ENCODE results near the gene EPOP. TPM values are rescaled to one million over a fixed set of nuclear protein-coding genes. Genes with fewer than 3 reads are reported as not detected.
"Not testable (repeated sequence)": the region's sequence is repeated elsewhere in the genome, so short reads cannot be mapped to it uniquely, and the experiment has no call there.

EPOP gene
- total RNA-seq, 1 experiment from 2014 or later = 8.4 TPM

GRCh38 chr17:38628441-38628840 lies 46.3 kb downstream of the EPOP start:
- no peaks in the 10 kb centered on the region for H3K79me2 ChIP-seq (ENCODE audit: low read depth)
- BruUV-seq (replicated peaks) = no TSS peak
- no peak for TF ChIP-seq EZH2 (IDR thresholded peaks at IDR 0.05; ENCODE audit: low read depth)
- TF ChIP-seq, protein P1, sequence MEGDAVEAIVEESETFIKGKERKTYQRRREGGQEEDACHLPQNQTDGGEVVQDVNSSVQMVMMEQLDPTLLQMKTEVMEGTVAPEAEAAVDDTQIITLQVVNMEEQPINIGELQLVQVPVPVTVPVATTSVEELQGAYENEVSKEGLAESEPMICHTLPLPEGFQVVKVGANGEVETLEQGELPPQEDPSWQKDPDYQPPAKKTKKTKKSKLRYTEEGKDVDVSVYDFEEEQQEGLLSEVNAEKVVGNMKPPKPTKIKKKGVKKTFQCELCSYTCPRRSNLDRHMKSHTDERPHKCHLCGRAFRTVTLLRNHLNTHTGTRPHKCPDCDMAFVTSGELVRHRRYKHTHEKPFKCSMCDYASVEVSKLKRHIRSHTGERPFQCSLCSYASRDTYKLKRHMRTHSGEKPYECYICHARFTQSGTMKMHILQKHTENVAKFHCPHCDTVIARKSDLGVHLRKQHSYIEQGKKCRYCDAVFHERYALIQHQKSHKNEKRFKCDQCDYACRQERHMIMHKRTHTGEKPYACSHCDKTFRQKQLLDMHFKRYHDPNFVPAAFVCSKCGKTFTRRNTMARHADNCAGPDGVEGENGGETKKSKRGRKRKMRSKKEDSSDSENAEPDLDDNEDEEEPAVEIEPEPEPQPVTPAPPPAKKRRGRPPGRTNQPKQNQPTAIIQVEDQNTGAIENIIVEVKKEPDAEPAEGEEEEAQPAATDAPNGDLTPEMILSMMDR (conservative IDR thresholded peaks at IDR 0.05) = no peak
- no peaks in the 10 kb centered on the region for H4K20me1 ChIP-seq (ENCODE audit: insufficient read depth)
- H3K4me2 ChIP-seq = no peak overlapping the region
- peaks cover 7% of the 10 kb centered on the region; the same call in 1 of the 2 replicates for H3F3A ChIP-seq (ENCODE audit: insufficient read depth, low read depth)
- POLR2A ChIA-PET (ENCODE audit: unreplicated experiment) = no interaction called here
- H3K9me3 ChIP-seq (ENCODE audit: insufficient read depth, low read depth) = no peaks in the 10 kb centered on the region
- H3K27ac ChIP-seq = no peak overlapping the region
- no peaks in the 10 kb centered on the region for H3K9me2 ChIP-seq (ENCODE audit: insufficient read depth)
- CTCF ChIA-PET = no interaction called here
- DNase-seq = peak in 1 of 2 experiments; percentile 51
- H2AFZ ChIP-seq = no peak overlapping the region
- no peaks in the 10 kb centered on the region for H3K36me3 ChIP-seq (ENCODE audit: low read depth)
- no peaks in the 10 kb centered on the region for H3K4me1 ChIP-seq (replicated peaks; ENCODE audit: insufficient read depth)
- intact Hi-C loops (cut with micrococcal nuclease; ENCODE audit: unreplicated experiment) = no loop called here
- H3K4me3 ChIP-seq = no peak overlapping the region
- no peaks in the 10 kb centered on the region for H3K27me3 ChIP-seq (ENCODE audit: insufficient read depth, low read depth)

DNA sequence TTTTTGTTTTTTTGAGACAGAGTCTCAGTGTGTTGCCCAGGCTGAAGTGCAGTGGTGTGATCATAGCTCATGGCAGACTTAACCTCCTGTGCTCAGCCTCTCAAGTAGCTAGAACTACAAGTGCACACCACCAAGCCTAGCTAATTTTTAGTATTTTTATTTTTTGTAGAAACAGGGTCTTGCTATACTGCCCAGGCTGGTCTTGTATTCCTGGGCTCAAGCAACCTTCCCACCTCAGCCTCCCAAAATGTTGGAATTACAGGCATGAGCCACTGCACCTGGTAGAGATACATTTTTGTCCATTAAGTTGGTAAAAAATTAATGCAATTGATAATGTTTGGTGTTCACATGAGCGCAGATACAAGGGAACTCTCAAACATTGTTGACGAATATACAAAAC lies 46.8 kb downstream of the EPOP start:
- Histone ChIP-seq H4K20me1 (ENCODE audit: insufficient read depth) (no peaks in the 10 kb centered on the region), H2AFZ (no peak overlapping the region), H3K9me2 (ENCODE audit: insufficient read depth) (no peaks in the 10 kb centered on the region), H3K4me2 (no peak overlapping the region), H3K4me3 (no peak overlapping the region), H3K79me2 (ENCODE audit: low read depth) (no peaks in the 10 kb centered on the region), H3K27ac (no peak overlapping the region), H3K27me3 (ENCODE audit: insufficient read depth, low read depth) (no peaks in the 10 kb centered on the region), H3K9me3 (ENCODE audit: insufficient read depth, low read depth) (no peaks in the 10 kb centered on the region), H3F3A (ENCODE audit: insufficient read depth, low read depth) (peaks cover 7% of the 10 kb centered on the region; the same call in 1 of the 2 replicates), H3K4me1 (replicated peaks; ENCODE audit: insufficient read depth) (no peaks in the 10 kb centered on the region), H3K36me3 (ENCODE audit: low read depth) (no peaks in the 10 kb centered on the region)
- ChIA-PET POLR2A (ENCODE audit: unreplicated experiment) (no interaction called here), CTCF (no interaction called here)
- intact Hi-C loops (cut with micrococcal nuclease; ENCODE audit: unreplicated experiment) = no loop called here
- no peak for DNase-seq
- TF ChIP-seq EZH2 (IDR thresholded peaks at IDR 0.05; ENCODE audit: low read depth) = no peak
- TF ChIP-seq, protein P1 (conservative IDR thresholded peaks at IDR 0.05) = no peak
- BruUV-seq (replicated peaks) = no TSS peak

DNA sequence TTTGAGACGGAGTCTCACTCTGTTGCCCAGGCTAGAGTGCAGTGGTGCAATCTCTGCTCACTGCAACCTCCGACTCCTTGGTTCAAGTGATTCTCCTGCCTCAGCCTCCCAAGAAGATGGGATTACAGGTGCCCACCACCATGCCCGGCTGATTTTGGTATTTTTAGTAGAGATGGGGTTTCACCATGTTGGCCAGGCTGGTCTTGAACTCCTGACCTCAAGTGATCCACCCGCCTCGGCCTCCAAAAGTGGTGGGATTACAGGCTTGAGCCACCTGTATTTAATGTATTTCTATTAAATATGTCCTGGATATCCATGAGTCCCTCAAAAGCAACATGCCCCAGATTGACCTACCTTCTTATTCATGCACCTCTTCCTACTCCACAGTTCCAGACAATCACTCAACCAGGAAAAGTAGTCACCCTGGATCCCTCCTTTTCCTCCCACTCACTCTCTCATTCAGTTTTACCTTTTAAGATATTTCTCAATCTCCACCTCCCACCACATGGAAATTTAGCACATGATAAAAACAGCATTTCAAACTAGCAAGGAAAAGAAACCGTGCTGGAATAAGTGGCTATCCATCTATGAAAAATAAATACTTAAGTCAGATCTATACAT lies 48.0 kb downstream of the EPOP start:
- CTCF ChIA-PET; H3K9me2 ChIP-seq (ENCODE audit: insufficient read depth); H3K4me3 ChIP-seq; intact Hi-C loops (cut with micrococcal nuclease; ENCODE audit: unreplicated experiment); H3K27ac ChIP-seq; H3K4me2 ChIP-seq; H2AFZ ChIP-seq; H4K20me1 ChIP-seq (ENCODE audit: insufficient read depth); H3K79me2 ChIP-seq (ENCODE audit: low read depth); DNase-seq; H3K9me3 ChIP-seq (ENCODE audit: insufficient read depth, low read depth); POLR2A ChIA-PET (ENCODE audit: unreplicated experiment); BruUV-seq (replicated peaks); H3F3A ChIP-seq (ENCODE audit: insufficient read depth, low read depth); H3K36me3 ChIP-seq (ENCODE audit: low read depth); H3K4me1 ChIP-seq (replicated peaks; ENCODE audit: insufficient read depth); H3K27me3 ChIP-seq (ENCODE audit: insufficient read depth, low read depth): not testable (repeated sequence)

GRCh38 chr17:38625482-38625881 lies 49.3 kb downstream of the EPOP start:
- H3K9me3 ChIP-seq (ENCODE audit: insufficient read depth, low read depth) = no peaks in the 10 kb centered on the region
- H4K20me1 ChIP-seq (ENCODE audit: insufficient read depth) = no peaks in the 10 kb centered on the region
- H3K27ac ChIP-seq = no peak overlapping the region
- no peaks in the 10 kb centered on the region for H3K79me2 ChIP-seq (ENCODE audit: low read depth)
- H3K36me3 ChIP-seq (ENCODE audit: low read depth) = no peaks in the 10 kb centered on the region
- H3K9me2 ChIP-seq (ENCODE audit: insufficient read depth) = no peaks in the 10 kb centered on the region
- H3K4me1 ChIP-seq (replicated peaks; ENCODE audit: insufficient read depth) = no peaks in the 10 kb centered on the region
- peaks cover 7% of the 10 kb centered on the region; the same call in 1 of the 2 replicates for H3F3A ChIP-seq (ENCODE audit: insufficient read depth, low read depth)
- intact Hi-C loops (cut with micrococcal nuclease; ENCODE audit: unreplicated experiment) = no loop called here
- TF ChIP-seq, protein P1 (conservative IDR thresholded peaks at IDR 0.05) = no peak
- TF ChIP-seq EZH2 (IDR thresholded peaks at IDR 0.05; ENCODE audit: low read depth) = no peak
- H3K27me3 ChIP-seq (ENCODE audit: insufficient read depth, low read depth) = no peaks in the 10 kb centered on the region; the same call in 1 of the 2 replicates
- no peak overlapping the region for H3K4me3 ChIP-seq
- CTCF ChIA-PET = no interaction called here
- no peak for DNase-seq
- H2AFZ ChIP-seq = no peak overlapping the region
- no peak overlapping the region for H3K4me2 ChIP-seq
- POLR2A ChIA-PET (ENCODE audit: unreplicated experiment) = no interaction called here
- no TSS peak for BruUV-seq (replicated peaks)

DNA sequence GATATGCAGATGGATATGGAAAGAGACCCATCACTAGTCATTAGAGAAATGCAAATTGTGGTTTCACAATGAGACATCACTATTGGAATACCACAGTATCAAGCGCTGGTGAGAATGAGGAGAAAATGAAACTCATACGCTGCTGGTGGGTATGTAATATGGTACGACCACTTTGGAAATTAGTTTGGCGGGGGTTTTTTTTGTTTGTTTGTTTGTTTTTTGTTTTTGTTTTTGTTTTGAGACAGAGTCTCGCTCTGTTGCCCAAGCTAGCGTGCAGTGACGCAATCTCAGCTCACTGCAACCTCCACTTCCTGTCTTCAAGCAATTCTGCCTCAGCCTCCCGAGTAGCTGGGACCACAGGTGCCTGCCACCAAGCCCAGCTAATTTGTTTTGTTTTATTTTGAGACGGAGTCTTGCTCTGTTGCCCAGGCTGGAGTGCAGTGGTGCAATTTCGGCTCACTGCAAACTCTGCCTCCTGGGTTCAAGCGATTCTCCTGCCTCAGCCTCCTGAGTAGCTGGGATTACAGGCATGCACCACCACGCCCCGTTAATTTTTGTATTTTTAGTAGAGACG lies 49.9 kb downstream of the EPOP start:
- BruUV-seq (replicated peaks); H4K20me1 ChIP-seq (ENCODE audit: insufficient read depth); H2AFZ ChIP-seq; H3K4me2 ChIP-seq; H3K9me2 ChIP-seq (ENCODE audit: insufficient read depth); H3K36me3 ChIP-seq (ENCODE audit: low read depth); CTCF ChIA-PET; H3K4me1 ChIP-seq (replicated peaks; ENCODE audit: insufficient read depth); H3F3A ChIP-seq (ENCODE audit: insufficient read depth, low read depth); DNase-seq; H3K79me2 ChIP-seq (ENCODE audit: low read depth); H3K27me3 ChIP-seq (ENCODE audit: insufficient read depth, low read depth); H3K9me3 ChIP-seq (ENCODE audit: insufficient read depth, low read depth); H3K4me3 ChIP-seq; intact Hi-C loops (cut with micrococcal nuclease; ENCODE audit: unreplicated experiment); H3K27ac ChIP-seq: not testable (repeated sequence)
- POLR2A ChIA-PET (ENCODE audit: unreplicated experiment) = interaction anchor here (0.6 kb wide), 1 partner anchor 69 kb away, joined by 3 read pairs; no protein-coding TSS in a partner anchor
